ENCODE data around the gene ALPL.

Gene ALPL

GRCh38 chr1:21492356-21492625, 16.9 kb upstream of the ALPL start:
- no peaks in the 10 kb centered on the region for H3K9me3 ChIP-seq (ENCODE audit: insufficient read depth, low read length)
- H3K9ac ChIP-seq (ENCODE audit: low read length) = no peak overlapping the region
- no peaks in the 10 kb centered on the region for H3K36me3 ChIP-seq (ENCODE audit: low read length)
- no peaks in the 10 kb centered on the region for H3K9me2 ChIP-seq (replicated peaks; ENCODE audit: insufficient read depth, low read length)
- no peaks in the 10 kb centered on the region for H3K27me3 ChIP-seq (ENCODE audit: low read length)
- no peaks in the 10 kb centered on the region for H3F3A ChIP-seq (ENCODE audit: insufficient read depth)
- no peak overlapping the region for H3K4me3 ChIP-seq (ENCODE audit: insufficient read depth, low read length, poor library complexity, severe bottlenecking)
- H3K79me2 ChIP-seq (ENCODE audit: insufficient read depth, low read length) = no peaks in the 10 kb centered on the region
- H3K27ac ChIP-seq (ENCODE audit: low read depth, low read length) = no peak overlapping the region
- TF ChIP-seq EZH2phosphoT487 (conservative IDR thresholded peaks at IDR 0.05; ENCODE audit: low read length) (no peak), CTCF (IDR thresholded peaks at IDR 0.05; ENCODE audit: insufficient read depth, low read length, poor library complexity, severe bottlenecking) (no peak)
- no peak overlapping the region for H2AFZ ChIP-seq (ENCODE audit: low read depth, low read length, severe bottlenecking)
- no peaks in the 10 kb centered on the region for H4K20me1 ChIP-seq (ENCODE audit: low read depth, low read length)
- H3K4me2 ChIP-seq (ENCODE audit: low read depth, low read length, poor library complexity, severe bottlenecking) = no peak overlapping the region

GRCh38 chr1:21494196-21494595, 15.0 kb upstream of the ALPL start:
- Histone ChIP-seq H3K9me2 (replicated peaks; ENCODE audit: insufficient read depth, low read length) (no peaks in the 10 kb centered on the region), H4K20me1 (ENCODE audit: low read depth, low read length) (no peaks in the 10 kb centered on the region), H3K27me3 (ENCODE audit: low read length) (no peaks in the 10 kb centered on the region), H3K79me2 (ENCODE audit: insufficient read depth, low read length) (no peaks in the 10 kb centered on the region), H3K9me3 (ENCODE audit: insufficient read depth, low read length) (no peaks in the 10 kb centered on the region), H3K4me3 (ENCODE audit: insufficient read depth, low read length, poor library complexity, severe bottlenecking) (no peak overlapping the region), H3K27ac (ENCODE audit: low read depth, low read length) (no peak overlapping the region), H3F3A (ENCODE audit: insufficient read depth) (no peaks in the 10 kb centered on the region), H3K4me2 (ENCODE audit: low read depth, low read length, poor library complexity, severe bottlenecking) (no peak overlapping the region), H3K36me3 (ENCODE audit: low read length) (no peaks in the 10 kb centered on the region), H3K9ac (ENCODE audit: low read length) (no peak overlapping the region), H2AFZ (ENCODE audit: low read depth, low read length, severe bottlenecking) (no peak overlapping the region)
- no peak for TF ChIP-seq EZH2phosphoT487 (conservative IDR thresholded peaks at IDR 0.05; ENCODE audit: low read length)
- no peak for TF ChIP-seq CTCF (IDR thresholded peaks at IDR 0.05; ENCODE audit: insufficient read depth, low read length, poor library complexity, severe bottlenecking)

GRCh38 chr1:21495225-21495820, 13.9 kb upstream of the ALPL start:
- Histone ChIP-seq H2AFZ (ENCODE audit: low read depth, low read length, severe bottlenecking) (no peak overlapping the region), H3K9me3 (ENCODE audit: insufficient read depth, low read length) (no peaks in the 10 kb centered on the region), H3K9me2 (replicated peaks; ENCODE audit: insufficient read depth, low read length) (no peaks in the 10 kb centered on the region), H3K79me2 (ENCODE audit: insufficient read depth, low read length) (no peaks in the 10 kb centered on the region), H3K4me3 (ENCODE audit: insufficient read depth, low read length, poor library complexity, severe bottlenecking) (no peak overlapping the region), H3K27ac (ENCODE audit: low read depth, low read length) (no peak overlapping the region), H3K4me2 (ENCODE audit: low read depth, low read length, poor library complexity, severe bottlenecking) (no peak overlapping the region), H3K36me3 (ENCODE audit: low read length) (no peaks in the 10 kb centered on the region), H3F3A (ENCODE audit: insufficient read depth) (no peaks in the 10 kb centered on the region), H3K27me3 (ENCODE audit: low read length) (no peaks in the 10 kb centered on the region), H4K20me1 (ENCODE audit: low read depth, low read length) (no peaks in the 10 kb centered on the region), H3K9ac (ENCODE audit: low read length) (no peak overlapping the region)
- TF ChIP-seq EZH2phosphoT487 (conservative IDR thresholded peaks at IDR 0.05; ENCODE audit: low read length) (no peak), CTCF (IDR thresholded peaks at IDR 0.05; ENCODE audit: insufficient read depth, low read length, poor library complexity, severe bottlenecking) (no peak)
